Activated CD8-positive, alpha-beta memory T cell treated with anti-CD3 and anti-CD28 coated beads for 36 hours (primary cell): ENCODE data around the gene LRRC1. TPM values are rescaled to one million over a fixed set of nuclear protein-coding genes. Genes with fewer than 3 reads are reported as not detected.

ENCODE experiments used
- CTCF ChIA-PET: fragments of 350-600 bp; sonication (Branson Sonifier 250); formaldehyde crosslinking; loops from one replicate; lab custom pipeline; 2021; ENCODE audit warnings: antibody characterized with exemption; lab: Charles Lee
- POLR2A ChIA-PET: fragments of 350-600 bp; sonication (Branson Sonifier 250); formaldehyde crosslinking; loops from one replicate; lab custom pipeline; 2021; ENCODE audit warnings: antibody characterized with exemption; lab: Charles Lee
- total RNA-seq, 2 experiments: library from RNA; stranded (reverse); gene quantifications; one replicate each; pipeline ENCODE4 v1.2.3, GENCODE V29; 2021

Gene LRRC1
- total RNA-seq, 2 experiments from 2014 or later, result 2.1 to 2.3 TPM

DNA sequence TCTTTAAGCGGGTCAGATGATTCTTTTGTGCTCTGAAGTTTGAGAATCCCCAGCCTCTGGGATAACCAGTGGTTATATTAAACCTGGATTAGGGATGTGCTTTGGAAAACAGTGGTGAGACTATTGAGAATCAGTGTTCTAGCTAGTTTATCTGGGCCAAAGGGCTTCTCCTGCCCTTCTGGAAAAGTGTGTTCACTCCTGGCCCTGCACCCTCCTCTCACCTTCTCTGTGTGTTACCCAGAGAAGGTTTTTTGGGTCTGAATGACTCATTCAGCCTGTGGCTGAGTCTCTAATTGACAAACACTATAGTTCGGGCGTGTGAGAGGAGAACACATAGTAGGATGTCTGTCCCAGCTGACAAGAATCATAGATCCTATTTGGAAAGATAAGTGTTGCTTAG, 66.7 kb downstream of the LRRC1 start:
- POLR2A ChIA-PET, result no interaction called here
- CTCF ChIA-PET, result no interaction called here

DNA sequence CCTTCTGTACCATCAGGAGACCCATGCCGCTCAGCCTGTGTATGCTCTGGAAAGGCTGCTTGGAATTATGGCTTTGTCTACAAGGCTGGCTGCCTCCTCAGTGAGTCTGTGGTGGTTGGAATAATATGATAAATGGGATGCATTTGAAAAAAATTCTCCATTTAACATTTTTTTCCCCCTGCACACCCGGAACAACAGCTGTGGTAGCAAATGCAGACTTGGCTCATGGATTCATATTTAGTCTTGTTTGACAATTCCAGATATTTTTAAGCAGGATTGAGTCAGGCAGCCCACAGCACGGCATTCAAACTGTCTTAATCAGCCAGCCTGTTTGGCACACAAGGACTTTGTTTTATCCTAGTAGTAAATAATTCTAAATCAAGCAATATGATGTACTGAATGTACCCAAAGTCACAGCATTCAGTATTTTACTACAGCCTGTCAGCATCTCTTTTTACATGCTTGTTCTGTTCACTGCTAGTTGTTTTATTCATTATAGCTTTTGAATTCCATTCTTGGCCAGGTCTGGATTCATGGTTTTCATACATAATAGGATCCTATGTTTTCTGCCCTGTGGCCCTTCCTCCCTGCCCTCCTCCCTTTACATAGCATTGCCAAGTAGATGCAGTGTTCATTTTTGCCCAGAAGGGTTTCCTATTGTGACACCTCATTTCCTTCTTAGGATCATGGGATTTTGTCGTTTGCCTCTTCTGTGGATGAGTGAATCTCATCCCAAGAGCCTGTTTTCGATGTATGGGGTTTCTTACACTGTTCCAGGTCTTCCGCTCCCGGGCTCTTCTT, 68.1 kb downstream of the LRRC1 start:
- POLR2A ChIA-PET, result no interaction called here
- CTCF ChIA-PET, result no interaction called here

DNA sequence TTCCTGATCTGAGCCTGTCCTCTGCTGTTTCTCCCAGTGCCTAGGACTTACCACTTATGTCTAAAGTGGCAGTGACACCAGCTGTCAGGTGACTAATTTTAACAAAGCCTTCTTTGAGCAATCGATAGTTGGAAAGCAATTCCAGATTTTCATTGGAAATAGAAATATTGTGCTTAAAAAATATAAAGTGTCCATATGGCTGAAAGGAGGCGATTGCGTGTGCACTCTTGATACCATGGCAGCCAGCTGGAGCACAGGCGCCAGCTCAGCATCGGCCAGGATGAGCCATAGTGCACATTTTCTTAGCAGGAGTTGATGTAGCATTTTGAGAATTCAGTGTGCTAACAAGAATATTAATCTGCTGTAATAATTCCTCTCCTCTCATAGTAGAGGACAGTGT, 70.0 kb downstream of the LRRC1 start:
- CTCF ChIA-PET, result no interaction called here
- POLR2A ChIA-PET, result no interaction called here

DNA sequence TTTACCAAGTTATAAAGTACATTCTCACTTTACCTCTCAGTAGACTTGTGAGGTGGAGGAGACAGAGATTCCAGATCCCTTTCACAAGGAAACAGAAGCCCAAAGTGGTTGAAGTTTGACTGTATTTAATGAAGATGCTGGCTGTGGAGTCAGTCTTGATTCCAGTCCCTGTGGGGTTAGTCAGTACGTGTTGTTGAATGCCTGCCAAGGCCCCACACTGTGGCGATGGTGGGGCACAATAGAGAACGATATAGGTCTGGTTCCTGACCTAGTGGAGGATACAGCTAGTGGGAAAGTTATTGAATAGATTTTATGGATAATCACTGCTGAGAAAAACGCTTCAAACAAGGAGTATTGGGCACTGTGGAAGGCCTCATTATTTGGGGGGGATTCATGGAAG, 71.4 kb downstream of the LRRC1 start:
- POLR2A ChIA-PET, result no interaction called here
- CTCF ChIA-PET, result no interaction called here

DNA sequence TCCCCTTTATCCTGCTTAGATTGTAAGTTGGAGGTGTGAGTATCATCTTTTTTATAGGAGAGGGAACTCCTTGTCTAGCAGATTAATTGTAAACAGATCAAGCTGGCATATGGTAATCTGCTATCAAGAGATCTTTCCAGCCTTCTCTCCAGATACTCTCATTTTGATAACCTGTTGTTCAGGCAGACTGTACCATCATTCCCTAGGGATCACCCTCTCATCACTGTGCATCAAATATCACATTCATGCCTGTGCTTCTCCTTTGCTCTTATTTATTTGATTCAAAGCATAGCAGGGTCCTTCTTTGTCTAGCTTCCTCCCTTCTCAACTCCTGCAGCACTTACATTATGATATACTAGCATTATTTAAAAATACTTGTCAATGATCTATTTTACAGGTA, 73.8 kb downstream of the LRRC1 start:
- POLR2A ChIA-PET, result no interaction called here
- CTCF ChIA-PET, result interaction anchor here (0.5 kb wide), 1 partner anchor 50 kb away, joined by 3 read pairs; no protein-coding TSS in a partner anchor

DNA sequence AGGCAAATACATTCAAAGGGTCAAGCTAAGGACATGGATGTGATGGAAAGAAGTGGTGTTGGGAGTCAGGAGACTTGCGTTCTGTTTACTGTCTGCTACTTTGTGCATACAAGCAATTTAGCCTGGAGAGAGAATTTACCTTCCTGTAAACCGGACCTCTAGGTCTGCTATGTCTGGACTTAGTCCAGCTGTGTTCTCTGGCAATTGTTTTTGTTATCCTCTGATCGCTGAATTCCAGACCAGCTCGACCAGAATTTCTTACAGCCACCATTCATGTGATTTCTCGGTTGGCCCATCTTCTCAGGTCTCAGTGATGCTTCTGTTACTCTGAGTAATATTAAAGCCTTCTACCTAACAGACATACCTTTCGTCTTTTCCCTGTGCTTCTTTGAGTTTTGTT, 75.2 kb downstream of the LRRC1 start:
- ChIA-PET POLR2A (no interaction called here), CTCF (no interaction called here)

DNA sequence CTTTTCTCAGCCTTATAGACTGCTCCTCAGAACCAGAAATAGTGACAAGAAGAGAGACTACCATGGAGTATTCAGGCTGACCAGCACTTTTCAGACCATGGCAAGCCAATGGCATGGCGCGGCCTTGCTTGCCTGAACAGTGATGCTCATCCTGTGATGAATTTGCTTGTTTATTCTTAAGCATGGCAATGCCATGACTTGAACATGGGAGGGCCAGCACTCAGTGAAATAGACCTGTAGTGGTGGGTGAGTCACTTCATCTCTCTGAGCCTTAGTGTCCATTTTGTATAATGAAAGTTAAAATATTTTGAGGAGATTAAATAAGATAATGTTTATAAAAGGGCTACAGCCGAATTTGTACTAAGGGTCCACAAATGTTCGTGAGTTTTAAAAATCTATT, 79.1 kb downstream of the LRRC1 start:
- ChIA-PET POLR2A (no interaction called here), CTCF (interaction anchor here (1.0 kb wide), 1 partner anchor 12 kb away, joined by 3 read pairs; no protein-coding TSS in a partner anchor)

DNA sequence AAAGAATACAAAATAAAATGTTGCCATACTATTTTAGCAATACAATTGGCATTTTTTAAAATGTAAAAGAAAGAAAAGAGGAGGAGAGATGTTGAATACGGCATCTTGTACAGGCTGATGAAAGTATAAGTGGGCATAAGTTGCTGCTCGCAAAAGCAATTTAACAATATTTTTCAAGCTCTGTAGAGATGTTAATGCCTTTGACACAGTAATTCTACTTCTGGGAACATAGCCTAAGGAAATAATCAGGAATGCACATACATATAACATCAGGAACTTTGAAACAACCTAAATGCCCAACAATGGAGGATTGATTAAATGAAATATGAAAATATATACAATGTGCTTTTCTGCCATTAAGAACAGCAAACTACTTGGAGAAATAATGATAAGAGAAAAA, 80.2 kb downstream of the LRRC1 start:
- ChIA-PET CTCF (no interaction called here), POLR2A (no interaction called here)

DNA sequence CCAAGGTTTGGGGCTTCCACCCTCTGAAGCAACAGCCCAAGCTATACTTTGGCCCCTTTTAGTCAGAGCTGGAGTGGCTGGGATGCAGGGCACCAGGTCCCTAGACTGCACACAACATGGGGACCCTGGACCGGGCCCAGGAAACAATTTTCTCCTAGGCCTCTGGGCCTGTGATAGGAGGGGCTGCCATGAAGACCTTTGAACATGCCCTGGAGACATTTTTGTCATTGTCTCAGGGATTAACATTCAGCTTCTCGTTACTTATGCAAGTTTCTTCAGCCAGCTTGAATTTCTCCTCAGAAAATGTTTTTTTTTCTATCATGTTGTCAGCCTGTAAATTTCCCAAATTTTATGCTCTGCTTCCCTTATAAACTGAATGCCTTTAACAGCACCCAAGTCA, 82.3 kb downstream of the LRRC1 start:
- CTCF ChIA-PET, result no interaction called here
- POLR2A ChIA-PET, result no interaction called here

DNA sequence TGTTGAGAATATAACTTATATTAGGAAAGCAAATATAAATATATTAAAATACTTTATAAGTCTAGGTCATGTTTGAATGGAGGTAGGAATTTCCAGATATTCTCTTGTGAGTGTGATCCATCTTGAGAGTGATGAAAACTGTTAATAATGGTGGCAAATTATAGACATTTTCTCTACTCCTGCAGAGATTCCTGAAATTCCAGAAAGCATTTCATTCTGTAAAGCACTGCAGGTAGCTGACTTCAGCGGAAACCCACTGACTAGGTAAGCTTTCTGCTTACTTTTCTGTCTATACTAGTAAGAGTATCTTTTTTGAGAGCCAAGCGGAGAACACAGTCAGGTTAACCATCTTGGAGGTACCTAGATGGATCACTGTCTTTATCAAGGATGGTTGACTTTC, 84.0 kb downstream of the LRRC1 start:
- ChIA-PET POLR2A (no interaction called here), CTCF (interaction anchor here (1.2 kb wide), 1 partner anchor 228 kb away, joined by 4 read pairs; no protein-coding TSS in a partner anchor)

DNA sequence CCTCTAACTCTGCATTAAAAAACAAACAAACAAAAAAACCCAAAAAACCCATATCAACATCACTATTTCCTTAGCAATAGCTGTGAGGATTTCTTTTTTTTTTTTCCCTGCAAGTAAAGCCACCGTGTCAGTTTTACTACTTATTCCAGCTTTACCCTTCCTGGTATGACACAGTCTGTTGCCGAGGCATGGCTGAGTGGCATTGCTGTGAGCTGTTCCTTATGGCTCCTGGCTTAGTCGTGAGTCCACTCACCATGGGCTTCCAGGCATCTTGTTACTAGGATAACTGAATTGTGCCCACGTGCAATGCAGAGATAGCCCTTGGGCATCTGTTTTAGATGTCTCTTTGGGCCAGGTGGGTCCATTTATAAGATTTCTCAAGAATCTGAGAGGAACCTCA, 84.8 kb downstream of the LRRC1 start:
- CTCF ChIA-PET, result no interaction called here
- POLR2A ChIA-PET, result no interaction called here

DNA sequence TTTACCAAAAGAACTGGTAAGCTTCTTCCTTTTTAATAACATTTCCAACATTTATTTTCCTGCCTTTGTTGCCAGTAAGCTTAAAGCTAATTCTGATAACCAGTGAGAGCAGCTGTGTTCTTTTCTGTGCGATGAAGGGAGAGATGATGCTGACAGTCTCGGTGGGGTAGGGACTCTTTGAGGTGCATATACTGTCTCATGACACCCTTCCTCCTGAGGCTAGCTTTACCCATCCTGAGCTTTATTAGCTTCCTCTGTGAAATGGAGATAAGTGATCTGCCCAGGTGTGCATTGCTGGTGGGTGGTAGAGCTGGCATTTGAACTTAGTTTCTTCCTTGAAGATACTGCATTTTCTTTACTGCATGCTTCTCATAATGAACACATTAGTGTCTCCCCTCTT, 92.5 kb downstream of the LRRC1 start:
- ChIA-PET CTCF (no interaction called here), POLR2A (interaction anchor here (0.6 kb wide), 1 partner anchor 263 kb away, joined by 3 read pairs; no protein-coding TSS in a partner anchor)

DNA sequence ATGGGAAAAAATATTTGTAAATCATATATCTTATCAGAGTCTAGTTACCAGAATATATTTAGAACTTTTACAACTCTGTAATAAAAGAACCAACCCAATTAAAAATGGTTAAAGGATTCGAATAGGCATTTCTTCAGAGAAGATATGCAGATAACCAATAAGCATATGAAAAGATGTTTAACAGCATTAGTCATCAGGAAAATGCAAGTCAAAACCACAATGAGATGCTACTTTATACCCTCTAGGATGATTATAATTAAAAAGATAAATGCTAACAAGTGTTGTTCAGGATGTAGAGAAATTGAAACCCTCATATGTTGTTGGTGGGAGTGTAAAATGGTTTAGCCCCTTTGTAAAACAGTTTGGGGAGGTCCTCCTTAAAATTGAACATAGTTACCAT, 94.1 kb downstream of the LRRC1 start:
- POLR2A ChIA-PET, result no interaction called here
- CTCF ChIA-PET, result no interaction called here

DNA sequence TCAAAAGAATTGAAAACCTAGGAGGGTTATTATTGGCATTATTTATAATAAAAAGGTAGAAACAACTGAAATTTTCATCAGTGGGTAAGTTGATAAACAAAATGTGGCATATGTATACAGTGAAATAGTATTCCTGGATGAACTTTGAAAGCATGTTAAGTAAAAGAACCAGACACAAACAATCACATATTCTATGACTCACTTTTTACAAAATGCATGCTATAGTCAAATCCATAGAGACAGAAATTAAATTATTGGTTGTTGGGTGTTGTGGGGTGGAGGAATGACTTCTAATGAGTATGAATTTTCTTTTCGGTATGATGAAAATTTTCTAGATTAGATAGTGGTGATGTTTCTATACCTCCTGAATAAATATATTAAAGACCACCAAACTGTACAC, 94.6 kb downstream of the LRRC1 start:
- CTCF ChIA-PET, result no interaction called here

DNA sequence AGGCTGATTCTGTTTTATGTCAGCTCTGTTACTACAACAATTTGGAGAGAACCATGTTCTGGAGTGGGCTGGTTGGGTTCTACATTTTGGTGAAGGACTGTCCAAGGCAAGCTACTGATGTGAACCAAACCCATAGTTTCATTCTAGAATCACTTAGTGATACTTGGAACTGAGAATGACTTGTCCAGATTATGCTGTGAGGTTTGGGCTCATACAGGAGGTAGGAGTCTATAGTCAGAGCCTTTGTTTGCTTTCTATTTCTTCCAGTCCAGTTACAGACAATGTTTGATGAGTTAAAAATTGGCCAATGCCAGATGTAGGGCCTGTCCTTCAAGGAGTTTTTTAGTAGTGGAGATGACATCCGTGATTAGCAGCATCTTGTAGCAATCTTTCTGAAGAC, 97.9 kb downstream of the LRRC1 start:
- POLR2A ChIA-PET, result no interaction called here

More for the DNA sequence above, 94.6 kb downstream of the LRRC1 start:
- POLR2A ChIA-PET, result no interaction called here

DNA sequence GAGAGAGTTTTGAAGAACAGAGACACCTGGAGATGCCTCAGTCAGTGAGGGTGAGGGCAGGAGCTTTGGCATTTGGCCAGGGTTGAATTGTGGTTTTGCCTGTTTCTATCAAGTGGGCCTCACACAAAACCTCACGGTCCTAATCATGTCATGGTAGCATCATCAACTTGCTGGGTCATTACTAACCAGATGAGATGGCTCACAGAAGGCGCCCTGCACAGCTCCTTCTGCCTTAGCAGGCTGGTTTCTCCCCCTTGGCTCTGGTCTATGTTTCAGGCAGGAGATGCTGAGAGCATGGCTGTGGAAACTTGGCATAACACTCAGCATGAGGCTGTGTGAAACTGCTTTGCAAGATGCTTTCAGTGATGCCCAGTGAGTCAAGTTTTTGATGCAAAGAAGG, 99.3 kb downstream of the LRRC1 start:
- POLR2A ChIA-PET, result no interaction called here

More for the DNA sequence above, 97.9 kb downstream of the LRRC1 start:
- CTCF ChIA-PET, result no interaction called here

DNA sequence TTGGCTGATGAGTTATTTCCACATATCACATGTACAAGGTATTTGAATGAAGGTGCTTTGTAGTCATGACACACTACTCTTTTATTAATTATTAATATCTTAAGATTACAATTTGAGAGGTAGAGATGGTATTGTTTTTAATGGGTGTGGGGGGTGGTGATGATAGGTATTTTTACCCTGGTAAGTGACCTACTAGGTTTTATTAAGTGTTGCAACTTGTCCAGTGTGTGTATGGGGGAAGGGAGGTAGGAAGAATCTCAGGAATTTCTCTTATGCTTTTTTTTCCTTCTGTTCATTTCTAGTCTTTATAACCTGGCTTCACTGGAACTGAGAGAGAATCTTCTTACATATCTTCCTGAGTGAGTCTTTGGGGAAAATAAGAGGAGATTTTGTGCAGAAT, 101.4 kb downstream of the LRRC1 start:
- POLR2A ChIA-PET, result no interaction called here
- CTCF ChIA-PET, result interaction anchor here (0.6 kb wide), 1 partner anchor 96 kb away, joined by 3 read pairs; no protein-coding TSS in a partner anchor

More for the DNA sequence above, 99.3 kb downstream of the LRRC1 start:
- CTCF ChIA-PET, result no interaction called here

DNA sequence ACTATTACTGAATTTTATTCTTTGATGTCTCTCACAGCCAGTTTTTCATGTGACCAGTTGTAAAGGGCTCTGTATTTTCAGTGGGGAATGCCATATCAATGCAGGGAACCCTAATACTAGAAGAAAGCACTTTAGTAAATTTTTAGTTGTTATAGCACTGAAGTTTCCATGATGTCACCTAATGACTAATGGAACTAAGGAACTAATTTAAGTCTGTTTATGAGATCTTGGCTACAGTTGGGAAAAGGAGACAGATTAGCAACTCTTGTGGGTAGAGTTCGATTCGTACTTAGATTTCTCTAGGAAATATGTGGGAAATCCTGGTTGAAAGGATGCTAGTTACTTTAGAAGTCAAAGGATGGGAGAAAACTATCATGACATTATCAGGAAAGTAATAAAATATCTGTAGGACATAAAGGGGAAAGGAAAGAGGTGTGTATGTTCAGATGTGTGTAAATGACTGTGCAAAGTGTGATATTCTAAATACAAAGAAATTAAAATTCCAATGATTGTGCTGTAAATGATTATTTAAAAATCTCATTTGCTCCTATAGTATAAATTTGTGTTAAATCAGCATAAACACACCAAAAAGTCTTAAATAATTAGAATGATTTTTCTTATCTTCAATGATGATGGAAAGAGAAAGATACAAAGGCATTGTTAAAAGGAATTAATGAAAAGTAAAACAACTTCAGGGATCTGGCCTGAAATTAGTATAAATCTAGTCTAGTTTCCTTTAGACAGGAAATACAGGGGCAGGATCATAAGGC, 103.4 kb downstream of the LRRC1 start:
- ChIA-PET CTCF (no interaction called here), POLR2A (no interaction called here)

DNA sequence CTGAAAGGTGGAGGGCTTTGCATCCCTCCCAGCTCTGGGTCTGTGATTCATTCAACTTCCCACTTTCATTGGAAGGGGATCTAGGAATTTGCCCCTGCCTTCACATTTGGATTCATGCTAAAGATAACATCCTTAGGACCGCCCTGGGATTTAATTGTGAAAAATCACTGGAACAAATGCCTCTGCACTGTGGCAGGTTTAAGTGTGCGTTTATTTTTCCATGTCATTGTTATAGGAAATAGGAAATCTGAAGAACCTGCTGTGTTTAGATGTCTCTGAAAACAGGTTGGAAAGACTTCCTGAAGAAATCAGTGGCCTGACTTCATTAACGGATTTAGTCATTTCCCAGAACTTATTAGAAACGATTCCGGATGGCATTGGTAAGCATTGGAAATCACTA, 104.7 kb downstream of the LRRC1 start:
- POLR2A ChIA-PET, result no interaction called here
- CTCF ChIA-PET, result no interaction called here

DNA sequence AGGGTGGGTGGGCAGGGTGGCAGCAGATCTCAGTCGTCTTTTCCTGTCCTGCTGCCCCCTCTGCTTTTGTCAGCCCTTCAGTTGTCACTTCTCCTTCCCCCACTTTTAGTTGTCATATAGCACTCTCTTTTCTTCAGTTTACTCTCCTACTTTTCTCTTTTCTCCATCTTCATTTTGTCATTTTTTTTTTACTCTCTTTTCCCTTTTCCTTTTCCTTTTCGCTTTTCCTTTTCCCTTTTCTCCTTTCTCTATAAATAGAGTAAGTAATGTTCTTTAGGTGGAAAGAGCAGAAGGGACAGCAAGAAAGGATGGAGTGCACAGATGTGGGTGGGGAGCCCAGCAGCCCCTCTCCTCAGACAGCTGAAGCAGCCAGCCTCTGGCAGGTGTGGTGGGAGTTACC, 108.6 kb downstream of the LRRC1 start:
- ChIA-PET CTCF (no interaction called here), POLR2A (no interaction called here)

DNA sequence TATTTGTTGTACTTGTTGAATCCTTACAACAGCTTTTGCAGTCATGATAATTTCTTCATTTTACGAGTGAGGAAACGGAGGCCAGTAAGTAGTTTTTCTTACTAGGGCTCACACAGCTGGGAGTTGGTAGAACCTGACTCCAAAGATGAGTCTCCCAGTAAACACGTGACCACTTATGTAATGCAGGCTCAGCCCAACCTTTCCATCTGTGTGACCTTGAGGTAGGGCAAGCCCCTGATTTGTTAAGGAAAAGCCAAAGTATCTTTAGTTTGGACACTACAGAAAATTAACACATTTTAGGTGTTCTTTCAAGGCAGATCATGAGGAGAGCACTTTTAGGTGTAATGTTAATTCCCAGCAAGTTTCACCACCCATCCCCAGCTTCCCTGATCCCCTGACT, 111.3 kb downstream of the LRRC1 start:
- POLR2A ChIA-PET, result no interaction called here
- CTCF ChIA-PET, result no interaction called here
